GM21723 (cell line): Measurements from ENCODE around the gene PEAK1.

Experiments used
- ATAC-seq: cut with Tn5 transposase; IDR thresholded peaks from one replicate; pipeline ENCODE4 v1.9.1; 2021; ENCODE audit warnings: mild to moderate bottlenecking, moderate library complexity; ENCODE audit not compliant: unreplicated experiment

Gene PEAK1

DNA sequence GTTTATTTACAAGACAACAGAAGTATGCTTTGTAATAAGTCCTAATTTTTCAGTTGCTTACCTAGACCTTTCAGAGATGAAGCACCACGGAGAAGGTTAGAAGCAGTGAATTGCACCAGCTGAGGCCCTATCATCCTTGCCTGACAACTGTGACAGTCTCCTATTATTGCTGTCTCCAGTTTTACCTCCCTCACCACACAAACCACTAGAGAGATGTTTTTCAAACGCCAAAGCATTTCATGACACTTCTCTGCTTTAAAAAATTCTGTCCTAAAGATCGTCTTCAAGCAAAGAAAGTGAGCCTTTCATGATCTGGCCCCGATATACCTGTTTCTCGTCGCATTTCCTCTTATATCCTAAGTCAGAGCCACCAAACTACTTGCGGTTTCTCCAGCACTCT, 276.7 kb downstream of the PEAK1 start:
- ATAC-seq: no peak

DNA sequence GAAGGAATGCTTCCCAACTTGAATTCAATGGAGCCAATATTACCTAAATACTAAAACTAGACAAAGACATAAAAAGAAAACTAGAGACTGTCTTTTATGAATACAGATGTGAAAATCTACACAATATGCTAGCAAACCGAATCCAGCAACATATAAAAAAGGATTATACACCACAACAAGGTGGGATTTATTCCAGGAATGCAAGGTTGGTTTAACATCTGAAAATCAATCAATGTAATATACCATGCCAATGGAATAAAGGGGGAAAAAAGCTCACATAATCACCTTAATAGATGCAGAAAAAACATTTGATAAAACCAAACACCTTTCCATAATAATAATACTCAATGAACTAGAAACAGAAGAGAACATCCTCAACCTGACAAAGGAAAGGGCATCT, 279.7 kb downstream of the PEAK1 start:
- no peak for ATAC-seq

DNA sequence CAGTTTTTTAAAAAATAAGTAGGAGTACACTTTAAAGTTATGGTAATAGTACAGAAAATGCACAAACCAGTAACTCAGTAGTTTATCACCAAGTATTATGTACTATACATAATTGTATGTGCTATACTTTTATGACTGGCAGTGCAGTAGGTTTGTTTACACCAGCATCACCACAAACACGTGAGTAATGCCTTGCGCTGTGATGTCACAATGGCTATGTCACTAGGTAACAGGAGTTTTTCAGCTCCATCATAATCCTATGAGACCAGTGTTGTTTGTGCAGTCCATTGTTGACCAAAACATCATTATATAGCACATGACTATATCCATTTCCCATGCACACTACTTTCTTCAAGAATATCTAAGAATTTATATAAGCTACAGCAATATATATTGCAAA, 280.6 kb downstream of the PEAK1 start:
- no peak for ATAC-seq

DNA sequence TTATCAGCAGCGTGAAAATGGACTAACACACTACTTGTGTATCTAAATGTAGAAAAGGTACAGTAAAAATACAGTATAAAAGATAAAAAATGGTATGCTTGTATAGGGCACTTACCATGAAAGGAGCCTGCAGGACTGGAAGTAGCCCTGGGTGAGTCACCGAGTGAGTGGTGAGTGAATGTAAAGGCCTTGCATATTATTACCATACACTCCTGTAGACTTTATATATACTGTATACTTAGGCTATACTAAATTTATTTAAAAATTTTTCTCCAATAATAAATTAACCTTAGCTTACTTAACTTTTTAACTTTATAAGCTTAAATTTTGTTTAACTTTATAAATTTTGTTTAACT, 281.8 kb downstream of the PEAK1 start:
- no peak for ATAC-seq

DNA sequence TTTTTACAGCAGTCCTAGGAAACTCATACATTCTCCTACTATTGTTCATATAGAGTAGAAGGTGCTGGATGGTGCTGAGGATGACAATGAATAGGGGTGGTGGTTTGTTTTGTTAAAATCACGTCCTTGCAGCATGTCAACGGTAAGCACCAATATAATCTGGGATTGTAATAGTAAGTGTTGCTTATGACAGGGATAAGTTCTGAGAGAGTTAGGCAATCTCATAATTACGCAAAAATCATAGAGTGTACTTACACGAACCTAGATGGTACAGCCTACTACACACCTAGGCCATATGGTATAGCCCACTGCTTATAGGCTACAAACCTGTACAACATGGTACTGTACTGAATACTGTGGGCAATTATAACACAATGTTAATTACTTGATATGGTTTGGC, 284.7 kb downstream of the PEAK1 start:
- no peak for ATAC-seq

DNA sequence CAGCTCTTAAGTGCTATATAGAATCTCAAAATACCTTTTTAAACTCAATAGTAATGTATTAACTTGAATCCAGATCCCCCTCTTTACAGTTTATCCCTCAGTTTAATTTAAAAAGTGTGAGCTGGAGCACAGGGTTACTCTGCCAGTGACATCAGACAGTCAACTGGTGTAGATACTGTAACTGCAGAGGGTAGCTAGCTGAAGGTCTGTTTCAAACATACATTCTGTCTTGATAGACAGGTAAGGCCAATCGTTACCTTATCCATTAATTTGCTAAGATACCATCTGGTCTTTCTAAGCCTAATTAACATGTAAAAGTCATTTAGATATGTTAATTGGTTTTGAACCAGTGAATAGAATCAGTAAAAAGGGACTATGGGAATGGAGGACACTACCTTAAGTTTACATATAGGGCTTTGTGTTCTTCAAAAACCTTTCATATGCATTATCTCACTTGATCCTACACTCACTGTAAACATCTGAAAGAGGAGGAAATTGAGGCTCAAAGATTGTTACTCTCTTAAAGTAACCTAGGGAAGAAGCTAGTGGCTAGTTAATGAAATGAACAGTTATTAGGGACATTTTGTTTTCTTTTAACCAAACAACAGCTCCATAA, 289.5 kb downstream of the PEAK1 start:
- ATAC-seq: no peak

DNA sequence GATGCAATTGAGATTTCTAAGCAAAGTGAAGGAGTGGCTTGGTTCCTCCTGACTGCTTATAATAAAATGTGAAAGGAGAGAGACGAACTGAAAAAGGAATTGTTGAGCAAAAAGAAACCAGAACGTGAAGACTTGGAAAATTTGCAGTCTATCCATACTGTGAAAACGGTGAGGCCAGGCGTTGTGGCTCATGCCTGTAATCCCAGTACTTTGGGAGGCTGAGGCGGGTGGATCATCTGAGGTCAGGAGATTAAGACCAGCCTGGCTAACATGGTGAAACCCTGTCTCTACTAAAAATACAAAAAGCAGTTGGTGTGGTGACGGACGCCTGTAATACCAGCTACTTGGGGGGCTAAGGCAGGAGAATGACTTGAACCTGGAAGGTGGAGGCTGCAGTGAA, 292.3 kb downstream of the PEAK1 start:
- ATAC-seq: no peak

DNA sequence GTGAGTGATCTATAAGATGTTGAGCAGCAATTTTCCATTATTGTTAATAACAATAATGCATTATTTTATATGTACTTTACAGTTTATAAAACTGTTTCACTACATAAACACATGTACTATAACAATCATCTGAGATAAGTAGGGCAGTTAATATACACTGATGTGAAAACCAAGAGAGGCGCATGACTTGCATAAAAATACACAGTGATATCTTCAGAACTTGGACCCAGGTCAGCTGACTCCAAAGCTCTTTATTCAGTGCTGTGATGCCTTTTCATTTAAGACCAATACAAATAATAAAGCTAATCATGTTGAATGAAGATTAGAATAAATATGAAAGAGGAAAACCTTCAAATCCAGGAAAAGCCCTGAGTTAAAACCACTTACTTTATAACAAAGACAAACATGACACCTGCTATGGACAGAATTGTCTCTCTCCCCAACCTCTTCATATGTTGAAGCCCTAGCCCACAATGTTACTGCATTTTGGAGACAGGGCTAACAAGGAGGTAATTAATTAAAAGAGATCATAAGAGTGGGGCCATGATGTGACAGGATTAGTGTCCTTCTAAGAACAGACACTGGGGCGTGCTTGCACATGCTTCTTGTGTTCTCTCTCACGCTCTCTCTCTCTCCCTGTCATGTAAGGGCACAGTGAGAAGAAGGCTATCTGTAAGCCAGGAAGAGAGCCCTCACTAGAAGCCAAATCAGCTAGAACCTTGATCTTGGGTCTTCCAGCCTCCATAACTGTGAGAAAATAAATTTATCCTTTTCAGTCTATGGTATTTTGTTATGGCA, 293.2 kb downstream of the PEAK1 start:
- ATAC-seq: no peak

DNA sequence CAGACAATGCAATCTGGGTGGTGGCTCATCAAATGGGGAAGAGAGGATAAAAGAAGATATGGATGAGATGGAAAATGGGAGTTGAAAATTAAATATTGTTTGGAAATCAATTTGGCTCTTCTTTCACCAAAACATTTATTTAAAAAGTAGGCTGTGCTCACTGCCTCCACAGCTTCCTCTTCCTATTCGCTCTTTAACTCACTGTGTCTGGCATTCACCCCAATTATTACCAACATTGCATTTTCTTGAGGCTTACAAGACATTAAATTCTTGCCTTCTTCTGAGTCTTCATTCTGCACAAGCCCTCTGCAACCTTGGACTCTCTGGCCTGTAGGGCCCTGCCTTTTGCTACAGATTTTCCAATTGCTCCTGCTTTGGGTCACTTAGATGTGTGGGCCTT, 296.1 kb downstream of the PEAK1 start:
- ATAC-seq: no peak

DNA sequence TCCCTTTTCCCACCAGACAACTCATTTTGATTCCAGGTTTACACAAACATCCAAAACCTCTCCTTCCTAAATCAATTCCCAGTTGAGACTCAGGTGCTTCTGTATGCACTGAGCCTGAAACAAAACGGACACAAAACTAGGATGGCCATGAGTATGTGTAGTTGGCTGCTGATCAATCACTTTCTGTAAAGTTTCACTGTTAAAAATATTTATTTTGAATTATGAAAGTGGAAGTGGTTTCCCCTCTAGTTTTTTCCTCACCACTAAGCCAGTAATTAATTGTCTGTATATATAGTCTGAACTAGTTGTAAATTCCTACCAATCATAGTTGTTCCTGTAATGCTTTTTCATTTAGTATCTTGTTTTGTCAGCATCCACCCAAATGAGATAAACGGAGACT, 297.3 kb downstream of the PEAK1 start:
- no peak for ATAC-seq

DNA sequence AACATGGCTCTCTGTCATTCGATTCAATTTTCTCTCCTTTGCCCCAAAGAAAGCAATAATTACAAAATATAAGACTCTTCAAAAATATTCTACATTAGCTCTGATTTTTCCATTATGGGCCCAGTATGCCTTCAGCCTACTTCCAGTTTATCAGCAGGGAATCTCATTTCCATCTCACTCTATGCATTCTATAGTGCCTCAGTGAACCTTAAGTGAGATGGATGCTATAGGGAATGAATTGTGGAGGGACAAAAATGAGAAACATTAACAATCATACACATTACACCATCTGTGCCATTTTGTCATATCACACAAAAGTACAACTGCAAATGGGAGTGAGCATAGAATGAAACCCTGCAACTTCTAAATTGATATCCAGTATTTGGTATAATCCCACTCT, 298.3 kb downstream of the PEAK1 start:
- no peak for ATAC-seq

DNA sequence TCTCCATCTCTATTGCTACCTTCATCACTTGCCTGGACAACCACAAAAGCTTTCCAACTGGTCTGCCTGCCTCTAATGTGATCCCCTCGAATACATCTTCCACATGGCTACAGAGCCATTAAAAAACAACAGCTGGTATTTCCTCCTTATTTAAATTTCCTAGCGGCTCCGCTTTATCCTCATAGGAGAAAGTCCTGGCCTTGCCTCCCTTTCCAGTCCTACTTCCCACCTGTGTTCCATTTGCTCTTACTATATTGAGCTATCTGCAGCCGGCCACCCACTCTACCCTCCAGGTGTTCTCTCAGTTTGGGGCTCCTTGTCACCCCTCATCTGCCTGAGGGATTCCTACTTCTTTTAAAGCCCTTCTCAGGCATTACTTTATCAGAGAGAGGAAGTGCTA, 299.3 kb downstream of the PEAK1 start:
- ATAC-seq: no peak

DNA sequence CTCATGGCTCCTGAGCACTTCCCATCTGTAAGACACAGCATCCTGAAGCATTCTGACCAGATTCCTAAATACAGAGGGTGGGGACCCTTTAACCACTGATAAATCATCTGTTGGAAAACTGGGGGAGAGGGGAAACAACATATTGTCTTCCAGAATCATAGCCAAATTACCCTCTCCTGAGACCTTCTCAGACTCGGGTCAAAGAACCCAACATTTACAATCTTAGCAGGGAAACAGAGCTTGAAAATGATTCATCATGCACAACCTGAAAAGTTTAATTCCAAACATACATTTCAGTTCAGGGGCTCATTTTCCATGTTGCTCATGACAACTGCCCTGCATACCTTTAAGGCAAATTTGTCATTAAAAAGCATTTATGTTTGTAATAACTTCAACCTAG, 300.5 kb downstream of the PEAK1 start:
- ATAC-seq: no peak

DNA sequence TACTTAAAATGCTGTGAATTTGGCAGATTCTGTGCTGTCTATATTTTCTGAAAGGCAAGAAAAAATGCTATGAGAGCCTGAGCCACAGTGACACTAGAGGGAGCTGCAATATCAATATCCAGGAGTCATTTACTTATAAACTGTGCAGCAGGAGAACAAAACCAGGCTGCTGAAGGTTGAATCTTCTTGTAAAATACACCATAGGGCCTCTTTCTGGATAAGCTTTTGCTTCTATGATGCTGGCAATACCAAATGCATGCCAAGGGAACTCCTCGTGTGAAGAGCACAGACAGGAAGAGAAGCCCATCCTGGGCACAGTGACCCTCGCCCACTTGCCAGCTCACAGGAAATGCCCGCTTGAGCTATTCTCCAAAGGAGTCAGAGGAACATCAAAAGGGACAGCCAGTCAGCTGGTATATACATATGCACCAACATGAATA, 301.0 kb downstream of the PEAK1 start:
- no peak for ATAC-seq

DNA sequence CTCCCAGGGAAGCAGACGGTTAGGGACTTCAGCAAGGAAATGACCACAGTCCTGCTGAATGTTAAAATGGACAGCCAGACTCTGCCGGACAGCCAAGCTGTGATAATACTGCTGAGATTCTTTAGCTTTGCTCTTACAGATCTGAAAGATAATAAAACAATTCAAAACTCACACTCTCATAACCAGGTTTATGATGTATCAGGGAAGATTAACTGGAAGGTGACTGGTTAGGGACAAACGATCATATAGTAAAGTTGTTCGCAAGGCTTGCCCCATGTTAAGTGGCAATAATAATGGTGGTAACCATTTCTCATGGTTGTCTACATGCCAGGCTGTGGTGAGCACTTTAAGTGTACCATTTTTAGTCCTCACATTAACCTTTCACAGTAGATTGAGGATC, 304.7 kb downstream of the PEAK1 start:
- no peak for ATAC-seq

DNA sequence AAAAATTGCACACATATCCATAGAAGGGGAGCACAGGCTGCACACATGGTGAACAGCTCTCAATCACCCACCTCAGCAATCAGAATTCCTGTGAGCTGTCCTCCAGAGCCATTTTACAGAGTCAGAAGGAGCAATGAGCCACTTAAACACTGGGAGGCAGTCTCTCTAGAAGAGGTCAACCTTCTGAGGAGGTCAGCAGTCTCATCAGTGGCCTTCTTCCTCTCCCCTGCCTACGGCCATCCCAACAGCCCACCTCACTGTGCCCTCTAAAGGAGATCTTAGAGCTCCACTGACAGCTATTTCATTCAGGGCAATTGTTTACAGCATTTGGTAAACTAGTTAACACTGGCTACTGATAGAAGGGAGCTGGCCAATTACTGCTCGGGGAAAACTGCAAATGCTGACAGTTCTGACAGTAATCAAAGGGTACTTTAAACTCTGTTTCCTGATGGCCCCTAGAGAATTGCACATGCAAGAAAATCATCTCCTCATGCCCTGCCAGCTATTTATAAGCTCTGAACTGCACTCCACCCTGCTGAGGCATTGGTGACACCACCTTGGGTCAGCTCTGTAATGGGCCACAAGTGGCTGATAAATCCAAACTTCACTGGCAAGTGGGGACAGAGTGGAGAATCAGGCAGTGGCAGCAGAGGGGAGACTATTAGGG, 306.9 kb downstream of the PEAK1 start:
- no peak for ATAC-seq

DNA sequence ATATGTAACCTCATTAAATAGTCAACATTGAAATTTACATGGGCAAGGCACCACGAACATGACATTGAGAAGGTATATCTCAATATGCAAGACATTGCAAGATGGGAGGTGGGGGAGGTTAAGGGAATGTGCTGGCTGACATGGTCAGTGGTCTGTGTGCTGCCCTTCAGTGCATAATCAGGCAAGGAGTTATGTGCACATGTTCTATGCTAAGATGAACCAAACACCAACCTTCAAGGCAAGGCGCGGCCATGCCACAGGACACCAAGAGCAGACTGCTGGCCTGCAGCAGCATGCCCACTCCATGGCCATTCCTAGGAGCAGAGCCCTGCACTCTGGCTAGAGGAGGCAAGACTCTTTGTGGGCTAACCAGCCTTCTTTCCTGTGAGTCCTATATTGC, 308.1 kb downstream of the PEAK1 start:
- no peak for ATAC-seq

DNA sequence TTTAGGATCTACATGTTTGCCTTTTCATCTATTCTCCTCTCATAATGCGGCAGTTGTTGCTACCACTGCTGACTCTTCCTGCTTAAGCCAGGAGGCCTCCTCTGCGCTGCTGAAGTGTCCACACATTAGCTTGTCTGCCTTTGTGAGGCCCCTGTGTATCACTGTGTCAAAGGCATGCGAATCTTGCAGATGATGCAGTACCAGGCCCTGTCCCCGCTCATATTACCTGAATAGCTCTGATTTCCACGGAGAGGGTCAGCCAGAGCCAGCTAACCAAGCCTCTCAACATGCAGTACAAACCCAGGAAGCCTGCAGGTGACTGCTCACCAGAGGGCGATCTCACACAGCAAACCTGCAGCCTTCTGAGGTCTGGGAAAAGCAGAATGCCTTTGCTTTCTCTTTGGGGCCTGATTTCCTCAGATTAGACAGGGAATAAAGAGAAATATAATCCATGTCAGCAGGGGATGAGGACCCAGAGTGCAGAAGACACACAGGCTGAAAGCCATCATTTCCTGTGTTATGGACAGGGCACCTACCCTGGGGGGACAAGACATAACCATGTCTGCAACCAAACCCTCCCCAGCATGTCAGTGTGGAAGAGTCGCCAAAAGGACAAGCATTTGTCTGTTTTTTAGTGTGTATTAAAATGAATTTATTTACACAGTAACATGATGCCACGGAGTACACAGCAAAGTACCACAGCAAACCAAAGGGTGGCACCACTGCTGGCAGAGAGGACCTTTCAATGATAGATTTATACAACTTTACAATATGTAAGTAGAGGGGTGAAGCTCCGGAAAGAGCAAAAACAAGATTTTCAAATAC, 312.2 kb downstream of the PEAK1 start:
- no peak for ATAC-seq

DNA sequence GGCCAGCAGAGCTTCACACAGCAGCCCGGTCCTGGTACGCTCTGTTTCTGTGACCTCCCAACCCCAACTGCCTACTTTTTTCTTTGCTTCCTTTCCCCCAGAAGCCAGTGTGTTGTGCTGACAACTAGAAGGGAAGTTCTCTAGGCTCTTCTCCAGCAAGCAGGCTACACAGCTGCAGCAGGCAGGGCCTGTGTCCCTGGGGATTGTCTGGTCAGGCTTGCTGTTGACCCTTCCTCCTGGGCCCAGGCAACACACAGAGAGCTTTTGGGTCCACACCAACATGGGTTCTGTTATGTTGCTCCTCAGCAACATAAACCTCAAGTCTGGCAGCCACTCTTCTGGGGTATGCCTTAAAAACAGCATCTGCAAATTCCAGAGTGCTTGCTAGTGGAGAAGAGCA, 312.8 kb downstream of the PEAK1 start:
- no peak for ATAC-seq

DNA sequence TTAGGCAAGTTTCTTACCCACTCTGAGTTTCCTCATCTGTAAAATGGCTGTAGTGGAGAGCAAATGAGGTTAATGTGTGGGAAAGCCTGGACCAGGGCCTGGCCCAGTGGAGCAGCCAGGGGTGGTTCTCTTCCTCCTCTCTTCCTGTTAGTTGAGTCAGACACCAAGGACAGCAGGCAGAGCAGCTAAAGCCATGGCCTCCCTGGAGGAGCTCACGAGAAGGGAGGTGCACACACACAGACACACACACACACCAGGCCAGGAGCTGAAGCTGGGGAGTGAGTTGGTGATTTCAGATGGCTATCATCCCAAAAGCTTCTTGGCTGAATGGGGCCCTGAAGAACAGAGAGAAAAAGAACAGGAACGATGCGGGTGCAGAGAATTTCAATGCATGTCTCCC, 315.7 kb downstream of the PEAK1 start:
- ATAC-seq: no peak

DNA sequence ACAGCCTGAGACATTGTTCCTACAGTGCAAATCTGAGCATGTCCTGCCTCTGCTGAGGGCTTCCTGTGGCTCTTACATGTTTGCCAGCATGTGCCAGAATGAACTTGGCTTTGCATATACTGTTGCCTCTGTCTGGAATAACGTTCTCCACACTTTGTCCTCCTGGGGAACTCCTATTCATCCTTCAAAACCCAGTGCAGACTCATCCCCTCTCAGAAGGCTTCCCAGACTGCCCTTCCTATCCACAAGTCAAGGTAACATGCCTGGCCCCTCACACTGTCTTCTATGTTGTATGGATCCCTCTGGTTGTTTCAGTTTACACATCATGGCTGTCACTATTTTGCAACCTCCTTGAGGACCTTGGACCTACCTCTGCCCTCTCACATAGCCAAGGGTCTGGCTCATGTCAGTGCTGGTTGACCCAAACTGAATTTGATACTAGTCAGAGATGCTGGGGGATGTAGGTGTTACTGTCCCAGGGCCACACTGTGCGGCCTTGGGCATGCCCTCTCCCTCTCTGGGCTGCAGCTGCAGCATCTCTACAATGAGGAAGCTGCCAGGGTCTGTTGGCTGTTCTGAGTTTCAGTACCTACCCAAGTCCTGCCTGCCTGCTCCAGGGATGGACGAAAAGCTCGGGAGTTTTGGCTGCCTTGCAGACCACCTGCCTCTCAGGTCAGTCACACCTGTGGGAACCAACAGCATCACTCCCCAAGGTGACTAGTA, 320.0 kb downstream of the PEAK1 start:
- no peak for ATAC-seq
